ENCODE measurements around the gene PAGR1. TPM values are rescaled to one million over a fixed set of nuclear protein-coding genes. Genes with fewer than 3 reads are reported as not detected.
"Not testable (repeated sequence)": the region's sequence is repeated elsewhere in the genome, so short reads cannot be mapped to it uniquely, and the experiment has no call there.

The PAGR1 gene
- polyA plus RNA-seq, 4 donors: 36.9 to 46.0 (median 43.1) TPM

- WGBS, 3 donors: 70 to 72% (median 71%) methylated on average over 20 of the region's 20 CpGs
- Histone ChIP-seq H3K27me3 (ENCODE audit: control insufficient read depth in 3 of 3, insufficient read depth in 3 of 3, low read length in 3 of 3) (no peaks in the 10 kb centered on the region), H3K36me3 (ENCODE audit: control insufficient read depth in 3 of 3, insufficient read depth in 2 of 3, low read depth in 1 of 3, low read length in 3 of 3) (no peaks in the 10 kb centered on the region), H3K27ac (ENCODE audit: low read depth in 1 of 3, low read length in 2 of 3) (peak overlapping the region; percentile 81 to 87 (median 81)), H3K4me3 (ENCODE audit: low read depth in 1 of 3, low read length in 3 of 3) (peak overlapping the region in 2 of 3 donors; percentile 59 to 61), H3K9me3 (ENCODE audit: control insufficient read depth in 2 of 2, insufficient read depth in 1 of 2, low read depth in 1 of 2, low read length in 1 of 2) (no peaks in the 10 kb centered on the region), H3K4me1 (ENCODE audit: control insufficient read depth in 3 of 3, insufficient read depth in 2 of 3, low read depth in 1 of 3, low read length in 2 of 3) (peaks cover 0 to 6% (median 0%) of the 10 kb centered on the region in 3 donors)
- no peak for DNase-seq
- no peak for FAIRE-seq
These were observed 26.2 kb upstream of the PAGR1 start for GRCh38 chr16:29789775-29790182.

GRCh38 chr16:29790183-29790948 is 25.6 kb upstream of the PAGR1 start, which contains the start of gene KIF22:
KIF22 (plus strand) TSS chr16:29790751; CDS start chr16:29790760, 9 bp downstream.
- Histone ChIP-seq H3K4me1 (ENCODE audit: control insufficient read depth in 3 of 3, insufficient read depth in 2 of 3, low read depth in 1 of 3, low read length in 2 of 3) (peaks cover 0 to 6% (median 0%) of the 10 kb centered on the region in 3 donors), H3K27me3 (ENCODE audit: control insufficient read depth in 3 of 3, insufficient read depth in 3 of 3, low read length in 3 of 3) (no peaks in the 10 kb centered on the region), H3K4me3 (ENCODE audit: low read depth in 1 of 3, low read length in 3 of 3) (peak within 1 kb of the TSS; percentile 93 to 99 (median 96)), H3K27ac (ENCODE audit: low read depth in 1 of 3, low read length in 2 of 3) (peak within 1 kb of the TSS; percentile 81 to 88 (median 87)), H3K9me3 (ENCODE audit: control insufficient read depth in 2 of 2, insufficient read depth in 1 of 2, low read depth in 1 of 2, low read length in 1 of 2) (no peaks in the 10 kb centered on the region), H3K36me3 (ENCODE audit: control insufficient read depth in 3 of 3, insufficient read depth in 2 of 3, low read depth in 1 of 3, low read length in 3 of 3) (no peaks in the 10 kb centered on the region)
- DNase-seq (peak; percentile 99 to 100), FAIRE-seq (no peak)
- WGBS, 3 donors: 0 to 1% (median 0%) methylated on average over 61 to 67 of the region's 67 CpGs

DNA sequence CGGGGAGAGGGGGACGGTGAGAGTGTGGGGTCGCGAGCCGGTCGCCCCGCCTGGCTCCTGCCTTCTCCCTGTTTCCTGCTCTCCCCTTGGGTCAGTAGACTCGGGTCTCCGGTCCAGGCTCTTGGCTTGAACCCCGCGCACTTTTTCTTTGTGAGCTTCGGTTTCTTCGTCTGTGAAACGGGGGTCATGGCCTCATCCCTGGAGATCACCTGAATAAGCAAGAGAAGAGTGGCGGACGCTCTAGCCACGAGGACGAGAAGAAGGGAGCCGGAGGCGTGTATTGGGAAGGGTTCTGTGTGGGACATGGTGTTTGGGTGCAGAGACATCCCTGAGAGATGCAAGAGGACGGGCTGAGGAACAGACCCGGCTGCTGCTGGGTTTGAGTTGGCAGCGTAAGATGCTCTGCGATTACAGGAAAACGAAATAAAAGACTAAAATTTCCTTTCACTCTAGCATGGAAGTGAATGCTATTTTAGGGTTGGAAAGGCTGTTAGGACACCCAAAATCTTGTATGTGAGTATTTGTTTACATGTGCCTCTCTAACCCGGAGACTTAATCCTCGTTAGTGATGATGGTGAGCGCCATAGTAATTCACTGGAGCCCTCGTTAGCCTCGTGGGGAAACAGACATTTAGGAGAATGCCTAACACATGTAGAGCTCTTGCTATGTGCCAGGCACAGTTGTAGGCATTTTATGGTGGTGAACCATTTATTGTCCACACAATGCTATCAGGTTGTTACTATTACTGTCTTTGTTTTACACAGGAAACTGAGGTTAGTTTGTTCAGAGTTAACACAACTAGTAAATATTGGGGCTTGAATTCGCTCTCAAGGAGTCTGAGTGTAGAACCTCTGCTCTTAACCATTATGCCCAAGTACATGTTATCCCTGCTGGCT is 24.8 kb upstream of the PAGR1 start:
- Histone ChIP-seq H3K36me3 (ENCODE audit: control insufficient read depth in 3 of 3, insufficient read depth in 2 of 3, low read depth in 1 of 3, low read length in 3 of 3) (peaks cover 0 to 2% (median 0%) of the 10 kb centered on the region in 3 donors), H3K27ac (ENCODE audit: low read depth in 1 of 3, low read length in 2 of 3) (peak overlapping the region; percentile 65 to 88 (median 79))

DNA sequence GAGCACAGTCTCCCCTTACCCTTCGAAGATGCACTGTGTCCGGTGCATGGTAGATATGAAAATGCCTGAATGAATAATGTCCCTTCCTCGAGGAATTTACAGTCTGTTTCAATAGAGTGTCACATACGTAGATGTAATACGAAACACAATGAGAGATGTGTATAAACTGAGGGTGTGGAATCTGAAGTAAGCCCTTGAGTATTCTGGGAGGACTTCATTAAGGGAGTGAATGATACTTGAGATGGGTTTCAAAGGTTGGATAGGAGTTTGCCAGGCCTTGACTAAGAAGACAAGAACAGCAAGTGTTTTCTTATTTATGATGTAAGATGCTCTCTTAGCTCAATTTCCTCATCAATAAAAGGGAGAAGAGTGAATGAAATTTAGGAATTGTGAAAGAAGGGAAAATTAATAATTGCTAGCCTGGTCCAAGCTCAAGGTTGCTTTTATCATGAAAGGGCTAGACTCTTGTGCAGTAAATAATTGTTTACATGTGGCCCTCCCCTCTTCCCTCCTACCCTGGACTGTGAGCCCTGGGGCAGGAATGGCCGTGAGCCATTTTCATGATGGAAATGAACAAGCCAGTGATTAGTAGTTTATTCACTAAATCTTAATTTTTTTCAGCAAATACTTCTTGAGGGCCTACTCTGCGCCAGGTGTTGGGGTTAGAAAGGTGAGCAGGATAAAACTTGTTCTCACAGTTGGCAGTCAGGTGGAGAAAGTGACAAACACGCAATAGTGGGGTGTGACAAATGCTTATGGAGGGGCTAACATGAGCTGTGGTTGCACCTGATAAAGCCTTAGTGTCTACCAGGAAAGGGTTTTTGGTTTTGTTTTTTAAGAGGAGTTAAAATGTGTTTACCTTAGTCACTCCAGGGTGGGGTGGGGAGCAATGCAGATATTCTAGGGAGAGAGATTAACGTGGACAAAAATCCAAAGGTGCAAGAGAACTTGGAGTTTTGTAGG is 23.8 kb upstream of the PAGR1 start:
- WGBS, 3 donors: 50 to 60% (median 54%) methylated on average over 9 of the region's 9 CpGs
- Histone ChIP-seq H3K9me3 (ENCODE audit: control insufficient read depth in 2 of 2, insufficient read depth in 1 of 2, low read depth in 1 of 2, low read length in 1 of 2) (no peaks in the 10 kb centered on the region), H3K27ac (ENCODE audit: low read depth in 1 of 3, low read length in 2 of 3) (no peak overlapping the region), H3K4me1 (ENCODE audit: control insufficient read depth in 3 of 3, insufficient read depth in 2 of 3, low read depth in 1 of 3, low read length in 2 of 3) (peaks cover 0 to 6% (median 0%) of the 10 kb centered on the region in 3 donors), H3K27me3 (ENCODE audit: control insufficient read depth in 3 of 3, insufficient read depth in 3 of 3, low read length in 3 of 3) (no peaks in the 10 kb centered on the region), H3K4me3 (ENCODE audit: low read depth in 1 of 3, low read length in 3 of 3) (peak overlapping the region in 2 of 3 donors; percentile 93 to 99), H3K36me3 (ENCODE audit: control insufficient read depth in 3 of 3, insufficient read depth in 2 of 3, low read depth in 1 of 3, low read length in 3 of 3) (peaks cover 0 to 12% (median under 1%) of the 10 kb centered on the region in 3 donors)
- FAIRE-seq: no peak
- DNase-seq: no peak

More for the DNA sequence above, 24.8 kb upstream of the PAGR1 start:
- Histone ChIP-seq H3K4me3 (ENCODE audit: low read depth in 1 of 3, low read length in 3 of 3) (peak overlapping the region; percentile 93 to 99 (median 96)), H3K4me1 (ENCODE audit: control insufficient read depth in 3 of 3, insufficient read depth in 2 of 3, low read depth in 1 of 3, low read length in 2 of 3) (peaks cover 0 to 6% (median 0%) of the 10 kb centered on the region in 3 donors), H3K9me3 (ENCODE audit: control insufficient read depth in 2 of 2, insufficient read depth in 1 of 2, low read depth in 1 of 2, low read length in 1 of 2) (no peaks in the 10 kb centered on the region), H3K27me3 (ENCODE audit: control insufficient read depth in 3 of 3, insufficient read depth in 3 of 3, low read length in 3 of 3) (no peaks in the 10 kb centered on the region)
- 1 to 2% (median 1%) methylated on average over 23 to 31 of the region's 31 CpGs for WGBS, 3 donors
- FAIRE-seq (no peak), DNase-seq (no peak)

GRCh38 chr16:29793153-29793552 is 22.8 kb upstream of the PAGR1 start:
- peaks cover 0 to 16% (median 2%) of the 10 kb centered on the region in 3 donors for H3K36me3 ChIP-seq (ENCODE audit: control insufficient read depth in 3 of 3, insufficient read depth in 2 of 3, low read depth in 1 of 3, low read length in 3 of 3)
- FAIRE-seq; H3K4me1 ChIP-seq (ENCODE audit: control insufficient read depth in 3 of 3, insufficient read depth in 2 of 3, low read depth in 1 of 3, low read length in 2 of 3); H3K9me3 ChIP-seq (ENCODE audit: control insufficient read depth in 2 of 2, insufficient read depth in 1 of 2, low read depth in 1 of 2, low read length in 1 of 2); H3K4me3 ChIP-seq (ENCODE audit: low read depth in 1 of 3, low read length in 3 of 3); H3K27ac ChIP-seq (ENCODE audit: low read depth in 1 of 3, low read length in 2 of 3); H3K27me3 ChIP-seq (ENCODE audit: control insufficient read depth in 3 of 3, insufficient read depth in 3 of 3, low read length in 3 of 3); DNase-seq: not testable (repeated sequence)
- 91 to 92% (median 91%) methylated on average over 18 of the region's 18 CpGs for whole genome bisulfite sequencing, 3 donors

GRCh38 chr16:29794231-29794710 is 21.7 kb upstream of the PAGR1 start:
- no peak overlapping the region for H3K27ac ChIP-seq (ENCODE audit: low read depth in 1 of 3, low read length in 2 of 3)
- no peaks in the 10 kb centered on the region for H3K9me3 ChIP-seq (ENCODE audit: control insufficient read depth in 2 of 2, insufficient read depth in 1 of 2, low read depth in 1 of 2, low read length in 1 of 2)
- peaks cover 0 to 6% (median 0%) of the 10 kb centered on the region in 3 donors for H3K4me1 ChIP-seq (ENCODE audit: control insufficient read depth in 3 of 3, insufficient read depth in 2 of 3, low read depth in 1 of 3, low read length in 2 of 3)
- DNase-seq (no peak), FAIRE-seq (no peak)
- WGBS, 3 donors: 97 to 100% (median 97%) methylated on average over 3 of the region's 3 CpGs
- H3K4me3 ChIP-seq (ENCODE audit: low read depth in 1 of 3, low read length in 3 of 3): no peak overlapping the region
- H3K36me3 ChIP-seq (ENCODE audit: control insufficient read depth in 3 of 3, insufficient read depth in 2 of 3, low read depth in 1 of 3, low read length in 3 of 3): peaks cover 3 to 27% (median 4%) of the 10 kb centered on the region in 3 donors
- no peaks in the 10 kb centered on the region for H3K27me3 ChIP-seq (ENCODE audit: control insufficient read depth in 3 of 3, insufficient read depth in 3 of 3, low read length in 3 of 3)

DNA sequence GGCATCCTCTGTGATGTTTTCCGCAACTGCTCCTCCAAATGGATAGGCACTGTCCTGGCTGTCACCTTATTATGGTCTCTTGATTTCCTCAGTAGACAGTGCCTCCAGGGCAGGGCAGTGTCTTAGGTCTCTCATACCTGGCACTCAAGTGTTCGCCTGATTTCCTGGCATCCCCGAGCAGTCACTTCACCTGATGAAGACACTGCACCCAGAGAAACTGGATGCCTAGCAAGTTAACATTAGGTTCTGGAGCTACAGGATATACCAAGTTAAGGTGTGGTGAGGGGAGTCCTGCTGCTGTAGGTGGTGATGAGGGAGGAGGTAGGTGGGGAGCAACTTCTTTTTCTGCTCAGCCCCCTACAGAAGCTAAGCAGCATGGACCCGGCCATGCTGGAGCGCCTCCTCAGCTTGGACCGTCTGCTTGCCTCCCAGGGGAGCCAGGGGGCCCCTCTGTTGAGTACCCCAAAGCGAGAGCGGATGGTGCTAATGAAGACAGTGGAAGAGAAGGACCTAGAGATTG is 13.5 kb upstream of the PAGR1 start:
- no peak overlapping the region for H3K27ac ChIP-seq (ENCODE audit: low read depth in 1 of 3, low read length in 2 of 3)
- no peaks in the 10 kb centered on the region for H3K27me3 ChIP-seq (ENCODE audit: control insufficient read depth in 3 of 3, insufficient read depth in 3 of 3, low read length in 3 of 3)
- no peak for FAIRE-seq

More for the DNA sequence above, 13.5 kb upstream of the PAGR1 start:
- 94 to 96% (median 96%) methylated on average over 8 of the region's 8 CpGs for WGBS, 3 donors
- no peak for DNase-seq
- Histone ChIP-seq H3K9me3 (ENCODE audit: control insufficient read depth in 2 of 2, insufficient read depth in 1 of 2, low read depth in 1 of 2, low read length in 1 of 2) (no peaks in the 10 kb centered on the region), H3K36me3 (ENCODE audit: control insufficient read depth in 3 of 3, insufficient read depth in 2 of 3, low read depth in 1 of 3, low read length in 3 of 3) (peaks cover 2 to 54% (median 6%) of the 10 kb centered on the region in 3 donors), H3K4me3 (ENCODE audit: low read depth in 1 of 3, low read length in 3 of 3) (no peak overlapping the region), H3K4me1 (ENCODE audit: control insufficient read depth in 3 of 3, insufficient read depth in 2 of 3, low read depth in 1 of 3, low read length in 2 of 3) (peaks cover 0 to 6% (median 0%) of the 10 kb centered on the region in 3 donors)
